Measurements from ENCODE around the gene PRKCE. TPM values are rescaled to one million over a fixed set of nuclear protein-coding genes. Genes with fewer than 3 reads are reported as not detected.

Gene PRKCE
- total RNA-seq, 1 experiment from 2014 or later = 12.1 TPM

- CTCF ChIA-PET = interaction anchor here (0.6 kb wide), 1 partner anchor 132 kb away, joined by 3 read pairs; no protein-coding TSS in a partner anchor
- H3K9me3 Mint-ChIP-seq (ENCODE audit: unreplicated experiment) = no peaks in the 10 kb centered on the region
- no peak overlapping the region for H3K4me3 Mint-ChIP-seq (ENCODE audit: unreplicated experiment)
- peaks cover 6% of the 10 kb centered on the region for H3K36me3 Mint-ChIP-seq (ENCODE audit: insufficient read depth, unreplicated experiment)
- peaks cover 44% of the 10 kb centered on the region for H3K4me1 Mint-ChIP-seq (ENCODE audit: insufficient read depth, unreplicated experiment)
- no peaks in the 10 kb centered on the region for H3K27me3 Mint-ChIP-seq (ENCODE audit: insufficient read depth, unreplicated experiment)
- no peak overlapping the region for H3K27ac Mint-ChIP-seq (ENCODE audit: low read depth, unreplicated experiment)
- no peak for TF ChIP-seq CTCF (IDR thresholded peaks at IDR 0.05; ENCODE audit: unreplicated experiment)
- POLR2A ChIA-PET = interaction anchor here (0.6 kb wide), 1 partner anchor 48 kb away, joined by 4 read pairs; no protein-coding TSS in a partner anchor
- intact Hi-C loops (cut with micrococcal nuclease) = no loop called here
- no peak for DNase-seq (ENCODE audit: unreplicated experiment)
- no TSS peak for BruUV-seq (replicated peaks)
Observed at GRCh38 chr2:45941531-45942236, 290.2 kb downstream of the PRKCE start.

- POLR2A ChIA-PET = no interaction called here
- BruUV-seq (replicated peaks) = no TSS peak
- no peak overlapping the region for H3K27ac Mint-ChIP-seq (ENCODE audit: low read depth, unreplicated experiment)
- no peaks in the 10 kb centered on the region for H3K27me3 Mint-ChIP-seq (ENCODE audit: insufficient read depth, unreplicated experiment)
- intact Hi-C loops (cut with micrococcal nuclease) = no loop called here
- DNase-seq (ENCODE audit: unreplicated experiment) = no peak
- CTCF ChIA-PET = no interaction called here
- peaks cover 6% of the 10 kb centered on the region for H3K36me3 Mint-ChIP-seq (ENCODE audit: insufficient read depth, unreplicated experiment)
- TF ChIP-seq CTCF (IDR thresholded peaks at IDR 0.05; ENCODE audit: unreplicated experiment) = no peak
- no peak overlapping the region for H3K4me3 Mint-ChIP-seq (ENCODE audit: unreplicated experiment)
- H3K9me3 Mint-ChIP-seq (ENCODE audit: unreplicated experiment) = no peaks in the 10 kb centered on the region
- H3K4me1 Mint-ChIP-seq (ENCODE audit: insufficient read depth, unreplicated experiment) = peaks cover 44% of the 10 kb centered on the region
Observed at GRCh38 chr2:45942237-45942738, 290.8 kb downstream of the PRKCE start.

- CTCF ChIA-PET = interaction anchor here (0.6 to 1.0 kb wide), 3 partner anchors 16 to 326 kb away, joined by 3 read pairs; no protein-coding TSS in a partner anchor
- intact Hi-C loops (cut with micrococcal nuclease) = no loop called here
- H3K4me1 Mint-ChIP-seq (ENCODE audit: insufficient read depth, unreplicated experiment) = peaks cover 37% of the 10 kb centered on the region
- no peak for TF ChIP-seq CTCF (IDR thresholded peaks at IDR 0.05; ENCODE audit: unreplicated experiment)
- no peaks in the 10 kb centered on the region for H3K9me3 Mint-ChIP-seq (ENCODE audit: unreplicated experiment)
- POLR2A ChIA-PET = no interaction called here
- BruUV-seq (replicated peaks) = no TSS peak
- no peaks in the 10 kb centered on the region for H3K36me3 Mint-ChIP-seq (ENCODE audit: insufficient read depth, unreplicated experiment)
- H3K27me3 Mint-ChIP-seq (ENCODE audit: insufficient read depth, unreplicated experiment) = no peaks in the 10 kb centered on the region
- no peak overlapping the region for H3K27ac Mint-ChIP-seq (ENCODE audit: low read depth, unreplicated experiment)
- no peak for DNase-seq (ENCODE audit: unreplicated experiment)
- H3K4me3 Mint-ChIP-seq (ENCODE audit: unreplicated experiment) = no peak overlapping the region
Observed at GRCh38 chr2:45943219-45944044, 292.0 kb downstream of the PRKCE start.

- peaks cover 31% of the 10 kb centered on the region for H3K4me1 Mint-ChIP-seq (ENCODE audit: insufficient read depth, unreplicated experiment)
- no peaks in the 10 kb centered on the region for H3K9me3 Mint-ChIP-seq (ENCODE audit: unreplicated experiment)
- intact Hi-C loops (cut with micrococcal nuclease) = no loop called here
- BruUV-seq (replicated peaks) = no TSS peak
- no peak overlapping the region for H3K4me3 Mint-ChIP-seq (ENCODE audit: unreplicated experiment)
- no peak overlapping the region for H3K27ac Mint-ChIP-seq (ENCODE audit: low read depth, unreplicated experiment)
- H3K27me3 Mint-ChIP-seq (ENCODE audit: insufficient read depth, unreplicated experiment) = no peaks in the 10 kb centered on the region
- no peak for TF ChIP-seq CTCF (IDR thresholded peaks at IDR 0.05; ENCODE audit: unreplicated experiment)
- ChIA-PET POLR2A (no interaction called here), CTCF (interaction anchor here (0.6 kb wide), 2 partner anchors 44 to 298 kb away, joined by 3 read pairs; no protein-coding TSS in a partner anchor)
- DNase-seq (ENCODE audit: unreplicated experiment) = no peak
- peaks cover 2% of the 10 kb centered on the region for H3K36me3 Mint-ChIP-seq (ENCODE audit: insufficient read depth, unreplicated experiment)
Observed at GRCh38 chr2:45944074-45944473, 292.6 kb downstream of the PRKCE start.

Data from MCF 10A (cell line).